Immature natural killer cell (primary cell): Measurements from ENCODE around the gene BNIP5. TPM values are rescaled to one million over a fixed set of nuclear protein-coding genes. Genes with fewer than 3 reads are reported as not detected.

Experiments
- DNase-seq, 3 donors: peaks; one replicate each; pipeline ENCODE4 v3.0.0; 2022; ENCODE audit warnings: mixed read lengths in 1 of 3
- H3K27ac Mint-ChIP-seq, 6 donors: one replicate each; pipeline ENCODE4 v1.8.0; 2020; ENCODE audit warnings: mixed read lengths in 6 of 6, mild to moderate bottlenecking in 5 of 6, inconsistent platforms in 4 of 6, moderate library complexity in 3 of 6
- H3K27me3 Mint-ChIP-seq, 3 donors: one replicate each; pipeline ENCODE4 v1.8.0; 2020 to 2021; ENCODE audit warnings: low read depth in 3 of 3, mild to moderate bottlenecking in 3 of 3, mixed read lengths in 3 of 3, moderate library complexity in 3 of 3, inconsistent platforms in 1 of 3
- H3K36me3 Mint-ChIP-seq, 3 donors: one replicate each; pipeline ENCODE4 v1.8.0; 2020; ENCODE audit warnings: mixed read lengths in 3 of 3, inconsistent platforms in 2 of 3, mild to moderate bottlenecking in 2 of 3
- H3K4me1 Mint-ChIP-seq, 2 donors: one replicate each; pipeline ENCODE4 v1.8.0; 2020; ENCODE audit warnings: inconsistent platforms in 2 of 2, mild to moderate bottlenecking in 2 of 2, mixed read lengths in 2 of 2, moderate library complexity in 1 of 2
- H3K4me3 Mint-ChIP-seq, 5 donors: one replicate each; pipeline ENCODE4 v1.8.0; 2020; ENCODE audit warnings: mild to moderate bottlenecking in 5 of 5, mixed read lengths in 5 of 5, inconsistent platforms in 3 of 5, moderate library complexity in 3 of 5
- H3K9me3 Mint-ChIP-seq, 6 donors: one replicate each; pipeline ENCODE4 v1.8.0; 2020; ENCODE audit warnings: mild to moderate bottlenecking in 6 of 6, mixed read lengths in 6 of 6, inconsistent platforms in 4 of 6, moderate library complexity in 3 of 6
- polyA plus RNA-seq, 3 donors: library from polyadenylated mRNA; unstranded; fragments of 300-500 nt; fragmentation: Illumina TruSeq; gene quantifications; one replicate each; pipeline ENCODE4 v1.2.3, GENCODE V29; 2021

The BNIP5 gene
- polyA plus RNA-seq, 3 donors from 2014 or later: not detected

DNA sequence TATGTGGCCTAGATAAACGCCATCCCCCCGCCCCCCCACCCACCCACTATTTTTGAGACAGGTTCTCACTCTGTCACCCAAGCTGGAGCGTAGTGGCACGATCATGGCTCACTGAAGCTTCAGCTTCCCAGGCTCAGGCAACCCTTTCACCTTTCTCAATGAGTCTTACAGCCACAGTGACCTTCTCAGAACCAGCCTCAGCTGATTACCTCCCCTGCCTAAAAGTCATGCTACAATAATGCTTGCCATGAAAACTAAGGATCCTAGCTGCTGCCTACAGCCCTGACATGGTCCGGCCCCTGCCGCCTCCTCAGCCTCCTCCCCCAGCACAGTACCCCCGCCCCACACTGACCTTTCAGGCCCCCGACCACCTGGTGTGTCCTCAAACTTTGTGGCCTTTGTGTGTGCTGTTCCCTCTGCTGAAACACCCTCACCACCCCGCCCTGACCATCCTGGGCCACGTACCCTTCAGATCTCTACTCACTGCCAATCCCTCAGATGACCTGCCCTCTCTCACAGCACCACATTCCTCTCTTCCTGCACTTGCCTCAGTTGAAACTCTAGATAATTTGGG is 35.5 kb downstream of the BNIP5 start:
- peaks cover 2 to 20% (median 4%) of the 10 kb centered on the region in 3 donors for H3K27me3 Mint-ChIP-seq
- H3K27ac Mint-ChIP-seq: no peak overlapping the region
- no peak overlapping the region for H3K4me3 Mint-ChIP-seq
- no peak for DNase-seq
- H3K36me3 Mint-ChIP-seq: no peaks in the 10 kb centered on the region
- peaks cover 8% of the 10 kb centered on the region in 2 donors for H3K4me1 Mint-ChIP-seq
- no peaks in the 10 kb centered on the region for H3K9me3 Mint-ChIP-seq

GRCh38 chr6:36298027-36298426 is 38.7 kb downstream of the BNIP5 start:
- no peak overlapping the region for H3K27ac Mint-ChIP-seq
- H3K27me3 Mint-ChIP-seq: peaks cover 2 to 19% (median 4%) of the 10 kb centered on the region in 3 donors
- H3K36me3 Mint-ChIP-seq: no peaks in the 10 kb centered on the region

DNA sequence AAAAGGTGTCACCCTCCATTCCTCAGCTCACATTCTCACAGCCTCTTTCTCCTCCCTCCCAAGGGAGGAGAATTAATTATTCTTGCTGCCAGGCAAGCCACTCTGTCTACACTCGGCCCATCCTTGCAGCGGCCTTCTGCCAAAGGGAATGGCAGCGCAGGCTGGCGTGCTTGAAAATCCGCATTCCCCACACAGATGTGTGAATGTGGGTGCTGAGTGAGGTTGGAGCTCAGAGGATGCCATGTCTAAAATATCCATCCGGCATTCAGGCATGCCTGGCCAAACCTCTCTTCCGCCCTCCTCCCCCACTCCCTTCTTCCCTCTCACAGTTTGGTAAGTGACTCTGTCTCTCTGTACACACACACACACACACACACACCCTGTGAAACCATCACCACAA is 39.2 kb downstream of the BNIP5 start:
- H3K27me3 Mint-ChIP-seq: peaks cover 2 to 19% (median 4%) of the 10 kb centered on the region in 3 donors
- H3K4me1 Mint-ChIP-seq: peaks cover 4% of the 10 kb centered on the region in 2 donors
- no peaks in the 10 kb centered on the region for H3K36me3 Mint-ChIP-seq
- no peak for DNase-seq
- H3K4me3 Mint-ChIP-seq: no peak overlapping the region
- H3K9me3 Mint-ChIP-seq: no peaks in the 10 kb centered on the region
- no peak overlapping the region for H3K27ac Mint-ChIP-seq

More at GRCh38 chr6:36298027-36298426, 38.7 kb downstream of the BNIP5 start:
- no peak for DNase-seq
- Mint-ChIP-seq H3K4me1 (peaks cover 8% of the 10 kb centered on the region in 2 donors), H3K9me3 (no peaks in the 10 kb centered on the region), H3K4me3 (no peak overlapping the region)

- Mint-ChIP-seq H3K9me3 (no peaks in the 10 kb centered on the region), H3K4me1 (peaks cover 0 to under 1% of the 10 kb centered on the region in 2 donors), H3K36me3 (no peaks in the 10 kb centered on the region), H3K27me3 (peaks cover 2 to 17% (median 4%) of the 10 kb centered on the region in 3 donors), H3K27ac (no peak overlapping the region), H3K4me3 (no peak overlapping the region)
- DNase-seq: no peak
Measured at GRCh38 chr6:36297051-36297450, 39.6 kb downstream of the BNIP5 start.

- no peaks in the 10 kb centered on the region for H3K36me3 Mint-ChIP-seq
Measured at GRCh38 chr6:36296240-36296639, 40.4 kb downstream of the BNIP5 start.

GRCh38 chr6:36292170-36292569 is 44.5 kb downstream of the BNIP5 start:
- Mint-ChIP-seq H3K9me3 (no peaks in the 10 kb centered on the region), H3K4me3 (no peak overlapping the region), H3K36me3 (no peaks in the 10 kb centered on the region), H3K27ac (no peak overlapping the region), H3K4me1 (peaks cover 0 to 2% of the 10 kb centered on the region in 2 donors), H3K27me3 (peaks cover 0 to 3% (median 0%) of the 10 kb centered on the region in 3 donors)
- no peak for DNase-seq

More at GRCh38 chr6:36296240-36296639, 40.4 kb downstream of the BNIP5 start:
- Mint-ChIP-seq H3K4me1 (no peaks in the 10 kb centered on the region), H3K9me3 (no peaks in the 10 kb centered on the region), H3K4me3 (no peak overlapping the region), H3K27ac (no peak overlapping the region), H3K27me3 (peaks cover 2 to 13% (median 3%) of the 10 kb centered on the region in 3 donors)
- no peak for DNase-seq

DNA sequence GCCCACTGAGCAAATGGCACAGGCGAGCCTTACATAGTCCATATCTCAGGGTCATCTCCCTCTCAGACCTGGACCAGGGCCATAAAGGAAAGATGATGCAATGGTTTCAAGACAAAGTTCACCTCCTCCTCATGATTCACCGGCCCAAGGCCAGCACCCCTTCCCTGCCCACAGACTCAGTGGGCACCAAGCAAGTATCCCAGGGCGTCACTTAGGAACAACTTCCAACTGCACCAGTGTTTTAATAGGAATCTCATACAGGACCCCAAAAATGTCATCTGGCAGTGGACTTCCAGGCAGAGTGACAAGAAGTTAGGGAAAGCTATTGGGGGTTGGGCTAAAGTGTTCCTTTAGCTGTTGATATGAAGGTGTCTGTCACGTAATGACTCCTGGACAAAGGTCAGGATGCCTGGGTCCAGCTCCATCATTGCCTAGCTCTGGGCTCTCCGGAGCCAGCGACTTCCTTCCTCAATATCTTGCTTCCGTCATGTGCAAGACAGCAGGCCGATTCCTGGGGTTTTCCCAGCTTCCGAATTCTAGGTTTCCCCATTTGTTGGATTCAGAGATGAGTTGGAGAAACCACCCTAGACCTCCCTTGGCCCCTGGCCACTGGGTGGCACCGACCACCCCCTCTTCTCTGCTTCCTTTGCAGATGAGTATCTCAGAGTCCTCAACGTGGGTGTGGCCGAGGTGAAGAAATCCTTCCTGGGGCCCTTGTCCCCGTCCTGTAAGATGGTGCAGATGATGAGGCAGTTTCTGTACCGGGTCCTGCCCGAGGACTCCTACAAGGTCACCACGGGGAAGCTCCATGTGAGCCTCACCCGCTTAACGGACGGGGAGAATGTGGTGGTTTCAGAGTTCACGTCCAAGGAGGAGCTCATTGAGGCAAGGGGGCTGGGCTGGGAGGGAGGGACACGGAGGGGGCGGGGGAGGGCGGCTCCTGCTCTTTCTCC is 45.7 kb downstream of the BNIP5 start:
- no peaks in the 10 kb centered on the region for H3K36me3 Mint-ChIP-seq
- peaks cover 0 to 2% (median 0%) of the 10 kb centered on the region in 6 donors for H3K9me3 Mint-ChIP-seq
- peaks cover 0 to 2% of the 10 kb centered on the region in 2 donors for H3K4me1 Mint-ChIP-seq
- H3K4me3 Mint-ChIP-seq: no peak overlapping the region
- no peak for DNase-seq
- no peak overlapping the region for H3K27ac Mint-ChIP-seq
- peaks cover 0 to 3% (median 1%) of the 10 kb centered on the region in 3 donors for H3K27me3 Mint-ChIP-seq

DNA sequence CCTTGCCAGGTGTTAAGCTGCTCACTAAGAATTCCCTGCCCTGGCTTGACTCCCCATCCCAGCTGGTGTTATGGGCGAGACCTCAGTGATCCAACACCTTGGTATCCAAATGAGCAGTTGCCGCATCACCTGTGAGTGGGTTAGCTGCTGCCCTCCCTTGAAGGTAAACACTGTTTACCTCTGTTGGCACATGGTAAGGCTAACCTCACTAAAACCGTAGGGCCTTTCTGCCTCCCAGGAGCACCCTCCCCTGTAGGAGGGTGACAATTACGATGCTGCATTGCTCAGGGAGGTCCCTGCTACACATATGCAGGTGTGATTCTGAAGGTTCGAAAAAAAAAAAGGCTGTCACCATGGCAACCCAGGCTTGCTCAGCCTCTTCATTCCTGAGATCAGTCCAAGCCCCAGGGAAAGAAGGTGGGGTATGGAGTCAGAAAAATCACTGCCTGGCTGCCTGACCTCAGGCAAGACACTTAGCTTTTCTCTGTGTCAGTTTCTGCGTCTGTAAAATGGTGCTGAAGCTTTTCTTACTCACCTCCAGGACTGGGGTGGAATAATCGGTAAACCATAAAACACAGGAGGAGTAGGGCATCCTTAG is 47.3 kb downstream of the BNIP5 start:
- peaks cover 0 to 2% of the 10 kb centered on the region in 2 donors for H3K4me1 Mint-ChIP-seq
- H3K36me3 Mint-ChIP-seq: no peaks in the 10 kb centered on the region
- no peak overlapping the region for H3K27ac Mint-ChIP-seq
- H3K9me3 Mint-ChIP-seq: peaks cover 0 to 2% (median 0%) of the 10 kb centered on the region in 6 donors
- DNase-seq: no peak
- H3K4me3 Mint-ChIP-seq: no peak overlapping the region
- H3K27me3 Mint-ChIP-seq: peaks cover 1 to 6% (median 4%) of the 10 kb centered on the region in 3 donors

DNA sequence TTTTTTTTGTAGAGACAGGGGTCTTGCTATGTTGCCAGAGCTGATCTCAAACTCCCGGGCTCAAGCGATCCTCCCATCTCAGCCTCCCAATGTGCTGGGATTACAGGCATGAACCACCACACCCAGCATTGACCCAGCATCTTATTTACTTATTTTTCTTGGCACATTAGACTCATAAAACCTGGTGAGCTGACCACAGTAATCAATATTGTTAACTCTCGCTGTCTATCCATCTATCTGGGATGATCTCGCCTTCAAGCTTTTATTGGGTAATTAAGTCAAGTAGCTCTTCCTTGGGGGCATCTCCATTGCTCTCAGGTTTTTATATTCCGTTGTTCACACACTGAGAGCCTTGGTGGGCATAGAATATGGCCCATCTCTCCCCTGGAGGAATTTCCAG is 49.8 kb downstream of the BNIP5 start:
- no peaks in the 10 kb centered on the region for H3K36me3 Mint-ChIP-seq

GRCh38 chr6:36285797-36286196 is 50.9 kb downstream of the BNIP5 start:
- Mint-ChIP-seq H3K4me1 (peaks cover 0 to 2% of the 10 kb centered on the region in 2 donors), H3K9me3 (peaks cover 0 to 2% (median 0%) of the 10 kb centered on the region in 6 donors), H3K27me3 (peaks cover 4 to 14% (median 8%) of the 10 kb centered on the region in 3 donors)

More for the DNA sequence above, 49.8 kb downstream of the BNIP5 start:
- H3K27ac Mint-ChIP-seq: no peak overlapping the region
- no peak for DNase-seq
- H3K27me3 Mint-ChIP-seq: peaks cover 1 to 7% (median 6%) of the 10 kb centered on the region in 3 donors
- peaks cover 0 to 2% of the 10 kb centered on the region in 2 donors for H3K4me1 Mint-ChIP-seq
- H3K9me3 Mint-ChIP-seq: peaks cover 0 to 2% (median 0%) of the 10 kb centered on the region in 6 donors
- H3K4me3 Mint-ChIP-seq: no peak overlapping the region

DNA sequence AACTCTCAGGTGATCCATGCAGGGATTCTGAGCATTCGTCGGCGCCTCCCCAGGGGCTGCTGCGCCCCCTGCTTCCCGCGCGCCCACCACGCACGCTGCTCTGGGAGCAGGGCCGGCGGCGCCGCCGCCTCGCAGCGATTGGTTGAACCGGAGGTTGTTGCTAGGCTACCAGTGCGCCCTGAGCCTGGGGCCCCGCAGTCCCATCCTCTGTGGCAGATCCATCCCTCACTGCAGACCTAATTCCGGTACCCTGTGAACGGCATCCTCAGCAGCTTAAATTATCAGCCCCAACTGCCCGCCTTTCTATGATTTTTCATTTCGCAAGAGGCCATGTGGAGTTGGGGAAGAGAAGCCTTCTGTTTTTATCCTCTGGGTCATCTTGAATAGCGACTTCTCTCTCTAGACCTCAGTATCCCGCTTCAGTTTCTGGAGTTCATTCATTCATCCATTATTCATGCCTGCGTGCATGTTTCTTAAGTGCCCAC is 51.5 kb downstream of the BNIP5 start:
- Mint-ChIP-seq H3K27ac (no peak overlapping the region), H3K4me1 (peaks cover 0 to 2% of the 10 kb centered on the region in 2 donors), H3K27me3 (peaks cover 5 to 12% (median 8%) of the 10 kb centered on the region in 3 donors), H3K9me3 (peaks cover 0 to 2% (median 0%) of the 10 kb centered on the region in 6 donors), H3K36me3 (no peaks in the 10 kb centered on the region), H3K4me3 (no peak overlapping the region)
- no peak for DNase-seq

More at GRCh38 chr6:36285797-36286196, 50.9 kb downstream of the BNIP5 start:
- H3K27ac Mint-ChIP-seq: no peak overlapping the region
- H3K4me3 Mint-ChIP-seq: no peak overlapping the region
- DNase-seq: no peak
- no peaks in the 10 kb centered on the region for H3K36me3 Mint-ChIP-seq

DNA sequence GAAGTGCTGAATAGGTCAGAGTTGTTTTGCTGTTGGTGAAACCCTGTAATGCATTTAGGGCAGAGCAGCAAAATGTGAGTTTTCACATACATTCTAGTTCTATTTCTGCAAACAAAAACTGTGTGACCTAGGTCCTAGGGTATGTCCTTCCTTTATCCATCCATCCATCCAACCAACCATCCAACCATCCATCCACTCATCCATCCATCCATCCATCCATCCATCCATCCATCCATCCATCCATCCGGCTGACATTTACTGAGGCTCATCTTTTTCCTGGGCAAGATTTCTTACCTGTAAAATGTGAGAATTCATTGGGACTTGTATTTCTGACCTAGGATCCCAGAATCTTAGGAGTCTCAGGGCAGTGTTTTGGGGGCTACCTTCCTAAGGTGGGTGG is 52.3 kb downstream of the BNIP5 start:
- peaks cover 0 to 2% of the 10 kb centered on the region in 2 donors for H3K4me1 Mint-ChIP-seq
- H3K36me3 Mint-ChIP-seq: no peaks in the 10 kb centered on the region
- no peak overlapping the region for H3K4me3 Mint-ChIP-seq
- DNase-seq: no peak
- H3K27me3 Mint-ChIP-seq: peaks cover 5 to 14% (median 8%) of the 10 kb centered on the region in 3 donors
- no peak overlapping the region for H3K27ac Mint-ChIP-seq
- peaks cover 0 to 2% (median 0%) of the 10 kb centered on the region in 6 donors for H3K9me3 Mint-ChIP-seq

GRCh38 chr6:36283608-36284007 is 53.1 kb downstream of the BNIP5 start:
- DNase-seq: no peak
- Mint-ChIP-seq H3K4me1 (peaks cover 0 to 2% of the 10 kb centered on the region in 2 donors), H3K27ac (no peak overlapping the region), H3K27me3 (peaks cover 5 to 14% (median 8%) of the 10 kb centered on the region in 3 donors), H3K36me3 (no peaks in the 10 kb centered on the region), H3K4me3 (no peak overlapping the region), H3K9me3 (peaks cover 0 to 2% (median 0%) of the 10 kb centered on the region in 6 donors)
